Measurements from ENCODE around the gene MUC3A.

The MUC3A gene

DNA sequence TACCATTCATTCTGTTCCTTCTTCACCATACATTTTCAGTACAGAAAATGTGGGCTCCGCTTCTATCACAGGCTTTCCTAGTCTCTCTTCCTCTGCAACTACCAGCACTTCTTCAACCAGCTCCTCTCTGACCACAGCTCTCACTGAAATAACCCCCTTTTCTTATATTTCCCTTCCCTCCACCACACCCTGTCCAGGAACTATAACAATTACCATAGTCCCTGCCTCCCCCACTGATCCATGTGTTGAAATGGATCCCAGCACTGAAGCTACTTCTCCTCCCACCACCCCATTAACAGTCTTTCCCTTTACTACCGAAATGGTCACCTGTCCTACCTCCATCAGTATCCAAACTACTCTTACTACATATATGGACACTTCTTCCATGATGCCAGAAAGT is 10.6 kb downstream of the MUC3A start:
- Mint-ChIP-seq H3K9me3 (no peaks in the 10 kb centered on the region), H3K27ac (no peak overlapping the region), H3K36me3 (ENCODE audit: low read depth) (no peaks in the 10 kb centered on the region), H3K27me3 (ENCODE audit: low read depth) (peaks cover 5% of the 10 kb centered on the region), H3K4me1 (ENCODE audit: low read depth) (no peaks in the 10 kb centered on the region), H3K4me3 (no peak overlapping the region)

DNA sequence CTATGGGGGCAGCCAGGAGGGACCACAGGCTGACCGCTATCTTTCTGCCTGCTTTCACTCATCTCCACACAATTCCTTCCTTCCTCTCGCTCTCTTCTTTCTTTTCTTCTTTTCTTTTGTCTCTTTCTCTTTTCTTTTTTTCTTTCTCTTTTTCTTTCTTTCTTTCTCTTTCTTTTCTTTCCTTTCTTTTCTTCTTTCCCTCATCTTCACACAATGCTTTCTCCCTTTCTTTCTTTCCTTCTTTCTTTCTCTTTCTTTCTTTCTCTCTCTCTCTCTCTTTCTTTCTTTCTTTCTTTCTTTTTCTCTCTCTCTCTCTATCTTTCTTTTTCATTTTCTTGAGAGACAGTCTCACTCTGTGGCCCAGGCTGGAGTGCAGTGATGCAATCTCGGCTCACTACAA is 13.2 kb downstream of the MUC3A start:
- Mint-ChIP-seq H3K27ac (no peak overlapping the region), H3K36me3 (ENCODE audit: low read depth) (no peaks in the 10 kb centered on the region), H3K4me1 (ENCODE audit: low read depth) (peaks cover 4% of the 10 kb centered on the region), H3K27me3 (ENCODE audit: low read depth) (peaks cover 26% of the 10 kb centered on the region), H3K9me3 (no peaks in the 10 kb centered on the region), H3K4me3 (no peak overlapping the region)

GRCh38 chr7:100963386-100963785 is 14.1 kb downstream of the MUC3A start:
- H3K4me3 Mint-ChIP-seq, result no peak overlapping the region
- no peaks in the 10 kb centered on the region for H3K9me3 Mint-ChIP-seq
- no peak overlapping the region for H3K27ac Mint-ChIP-seq
- peaks cover 4% of the 10 kb centered on the region for H3K4me1 Mint-ChIP-seq (ENCODE audit: low read depth)
- H3K36me3 Mint-ChIP-seq (ENCODE audit: low read depth), result no peaks in the 10 kb centered on the region
- peaks cover 34% of the 10 kb centered on the region for H3K27me3 Mint-ChIP-seq (ENCODE audit: low read depth)

DNA sequence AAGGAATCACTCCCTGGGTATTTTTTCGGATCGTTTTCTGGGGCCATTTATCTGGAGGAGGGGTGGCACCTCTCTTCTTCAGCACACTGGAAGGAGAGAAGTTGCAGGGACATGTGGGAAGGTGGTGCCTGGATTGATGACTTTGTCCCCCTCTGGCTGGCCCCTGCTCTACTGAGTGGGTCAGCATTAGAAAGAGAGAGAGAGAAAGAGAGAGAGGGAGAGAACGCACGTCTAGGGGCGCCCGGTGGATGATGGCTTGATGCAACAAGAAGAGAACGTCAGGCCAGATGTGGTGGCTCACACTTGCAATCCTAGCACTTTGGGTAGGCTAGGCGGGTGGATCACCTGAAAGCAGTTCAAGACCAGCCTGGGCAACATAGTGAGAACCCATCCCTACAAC is 14.5 kb downstream of the MUC3A start:
- Mint-ChIP-seq H3K4me1 (ENCODE audit: low read depth) (peaks cover 4% of the 10 kb centered on the region), H3K9me3 (no peaks in the 10 kb centered on the region), H3K27me3 (ENCODE audit: low read depth) (peaks cover 38% of the 10 kb centered on the region), H3K36me3 (ENCODE audit: low read depth) (no peaks in the 10 kb centered on the region), H3K4me3 (no peak overlapping the region), H3K27ac (no peak overlapping the region)

GRCh38 chr7:100964630-100965029 is 15.3 kb downstream of the MUC3A start:
- H3K27me3 Mint-ChIP-seq (ENCODE audit: low read depth), result peaks cover 38% of the 10 kb centered on the region
- no peak overlapping the region for H3K27ac Mint-ChIP-seq
- peaks cover 4% of the 10 kb centered on the region for H3K4me1 Mint-ChIP-seq (ENCODE audit: low read depth)
- no peaks in the 10 kb centered on the region for H3K9me3 Mint-ChIP-seq
- H3K36me3 Mint-ChIP-seq (ENCODE audit: low read depth), result no peaks in the 10 kb centered on the region
- H3K4me3 Mint-ChIP-seq, result no peak overlapping the region

DNA sequence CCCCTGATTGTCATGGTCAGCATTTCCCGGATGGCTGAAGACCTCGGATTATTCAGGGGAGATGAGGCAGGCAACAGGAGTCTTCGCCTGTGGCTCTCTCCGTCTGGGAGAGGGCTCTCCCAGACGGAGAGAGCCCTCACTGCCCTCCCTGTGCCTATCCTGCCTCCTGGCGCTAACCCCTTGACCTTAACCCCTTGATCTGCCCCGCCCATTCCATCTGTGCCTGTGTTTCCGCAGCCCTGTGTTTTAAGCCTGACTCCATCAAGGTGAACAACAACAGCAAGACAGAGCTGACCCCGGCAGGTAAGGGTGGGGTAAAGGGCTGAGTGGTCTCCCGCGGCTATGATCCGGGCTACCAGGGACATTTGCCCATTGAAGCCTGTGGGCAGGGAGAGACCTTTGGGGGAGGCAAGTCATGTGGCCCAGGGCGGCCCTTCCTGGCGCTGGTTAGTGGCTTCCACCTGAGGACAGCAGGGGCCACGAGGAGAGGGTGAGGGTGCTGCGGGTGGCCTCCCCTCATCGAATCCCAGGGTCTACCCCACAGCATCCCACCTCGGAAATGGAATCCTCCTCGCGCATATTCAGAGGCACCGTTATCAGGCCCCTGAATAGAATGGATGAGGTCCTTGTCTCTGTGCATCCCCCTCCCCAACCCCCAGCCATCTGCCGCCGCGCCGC is 15.8 kb downstream of the MUC3A start:
- Mint-ChIP-seq H3K36me3 (ENCODE audit: low read depth) (no peaks in the 10 kb centered on the region), H3K27me3 (ENCODE audit: low read depth) (peaks cover 38% of the 10 kb centered on the region), H3K27ac (no peak overlapping the region), H3K4me3 (peak overlapping the region; percentile 77), H3K4me1 (ENCODE audit: low read depth) (peaks cover 4% of the 10 kb centered on the region), H3K9me3 (no peaks in the 10 kb centered on the region)

DNA sequence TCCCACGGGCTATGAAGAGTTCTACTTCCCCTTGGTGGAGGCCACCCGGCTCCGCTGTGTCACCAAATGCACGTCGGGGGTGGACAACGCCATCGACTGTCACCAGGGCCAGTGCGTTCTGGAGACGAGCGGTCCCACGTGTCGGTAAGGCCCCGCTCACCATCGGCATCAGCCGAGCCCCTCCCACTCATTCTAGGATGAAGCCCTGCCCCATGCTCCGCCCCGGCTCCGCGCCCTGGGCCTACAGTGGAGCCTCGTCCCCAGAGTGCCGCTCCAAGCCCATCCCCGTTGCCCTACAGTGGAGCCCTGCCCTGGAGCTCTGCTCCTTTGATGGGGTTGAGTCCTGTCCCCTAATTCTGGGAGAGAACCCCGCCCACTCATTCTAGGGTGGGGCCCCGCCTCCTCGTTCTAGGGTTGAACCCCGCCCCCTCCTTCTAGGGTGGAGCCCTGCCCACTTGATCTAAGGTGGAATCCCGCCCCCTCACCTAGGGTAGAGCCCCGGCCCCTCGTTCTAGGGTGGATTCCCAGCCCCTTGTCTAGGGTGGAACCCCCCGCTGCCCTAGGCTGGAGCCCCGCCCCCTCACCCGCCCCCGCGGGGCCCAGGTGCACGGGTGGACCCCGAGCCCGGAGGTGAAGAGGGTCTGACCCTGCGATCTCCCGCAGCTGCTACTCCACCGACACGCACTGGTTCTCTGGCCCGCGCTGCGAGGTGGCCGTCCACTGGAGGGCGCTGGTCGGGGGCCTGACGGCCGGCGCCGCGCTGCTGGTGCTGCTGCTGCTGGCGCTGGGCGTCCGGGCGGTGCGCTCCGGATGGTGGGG is 16.6 kb downstream of the MUC3A start:
- H3K4me1 Mint-ChIP-seq (ENCODE audit: low read depth), result peaks cover 4% of the 10 kb centered on the region
- H3K36me3 Mint-ChIP-seq (ENCODE audit: low read depth), result no peaks in the 10 kb centered on the region
- H3K27ac Mint-ChIP-seq, result no peak overlapping the region
- H3K27me3 Mint-ChIP-seq (ENCODE audit: low read depth), result peaks cover 38% of the 10 kb centered on the region
- no peaks in the 10 kb centered on the region for H3K9me3 Mint-ChIP-seq
- peak overlapping the region; percentile 77 for H3K4me3 Mint-ChIP-seq

DNA sequence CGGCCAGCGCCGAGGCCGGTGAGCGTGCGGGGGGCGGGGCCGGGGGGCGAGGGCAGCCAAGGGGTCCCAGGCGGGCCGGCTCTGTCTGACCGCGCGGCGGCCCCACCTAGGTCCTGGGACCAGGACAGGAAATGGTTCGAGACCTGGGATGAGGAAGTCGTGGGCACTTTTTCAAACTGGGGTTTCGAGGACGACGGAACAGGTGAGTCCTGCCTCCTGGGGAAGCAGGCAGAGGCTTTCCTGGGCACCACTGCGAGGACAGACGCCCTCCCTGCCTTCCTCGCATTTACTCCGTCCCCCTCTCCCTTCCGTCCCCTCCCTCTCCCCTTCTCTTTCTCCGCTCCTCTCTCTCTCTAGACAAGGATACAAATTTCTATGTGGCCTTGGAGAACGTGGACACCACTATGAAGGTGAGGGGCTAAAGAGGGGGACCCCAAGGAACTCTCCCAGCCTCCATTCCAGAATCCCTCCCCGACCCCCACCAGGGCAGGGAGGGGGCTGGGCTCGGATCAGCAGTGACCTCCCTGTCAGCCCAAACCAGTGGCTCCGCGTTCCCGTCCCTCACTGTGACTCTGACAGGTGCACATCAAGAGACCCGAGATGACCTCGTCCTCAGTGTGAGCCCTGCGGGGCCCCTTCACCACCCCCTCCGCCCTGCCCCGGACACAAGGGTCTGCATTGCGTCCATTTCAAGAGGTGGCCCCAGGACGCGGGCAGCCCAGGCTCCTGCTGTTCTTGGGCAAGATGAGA is 17.4 kb downstream of the MUC3A start:
- Mint-ChIP-seq H3K27ac (no peak overlapping the region), H3K4me1 (ENCODE audit: low read depth) (peaks cover 4% of the 10 kb centered on the region), H3K27me3 (ENCODE audit: low read depth) (peaks cover 42% of the 10 kb centered on the region), H3K9me3 (no peaks in the 10 kb centered on the region), H3K4me3 (peak overlapping the region; percentile 23), H3K36me3 (ENCODE audit: low read depth) (no peaks in the 10 kb centered on the region)

GRCh38 chr7:100967292-100967863 is 18.0 kb downstream of the MUC3A start:
- no peaks in the 10 kb centered on the region for H3K36me3 Mint-ChIP-seq (ENCODE audit: low read depth)
- no peak overlapping the region for H3K27ac Mint-ChIP-seq
- peaks cover 45% of the 10 kb centered on the region for H3K27me3 Mint-ChIP-seq (ENCODE audit: low read depth)
- H3K4me1 Mint-ChIP-seq (ENCODE audit: low read depth), result peaks cover 4% of the 10 kb centered on the region
- H3K4me3 Mint-ChIP-seq, result peak overlapping the region; percentile 8
- no peaks in the 10 kb centered on the region for H3K9me3 Mint-ChIP-seq

DNA sequence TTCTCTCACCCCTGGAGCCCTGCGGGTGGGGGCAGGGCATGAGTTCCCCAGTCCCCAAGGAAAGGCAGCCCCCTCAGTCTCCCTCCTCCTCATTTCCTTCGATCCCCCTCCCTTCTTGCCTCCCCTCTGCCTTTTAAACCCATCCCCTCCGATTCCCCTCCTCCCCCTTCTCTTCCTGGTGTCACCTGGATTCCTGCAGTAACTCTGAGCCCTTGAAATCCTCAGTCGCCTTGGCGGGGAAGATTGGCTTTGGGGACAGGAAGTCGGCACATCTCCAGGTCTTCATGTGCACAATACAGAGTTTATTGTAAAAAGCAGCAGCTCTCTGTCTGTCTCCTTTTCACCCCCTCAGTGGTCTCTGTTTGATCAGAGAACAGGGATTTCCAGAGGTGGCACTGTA is 18.7 kb downstream of the MUC3A start:
- Mint-ChIP-seq H3K36me3 (ENCODE audit: low read depth) (no peaks in the 10 kb centered on the region), H3K27me3 (ENCODE audit: low read depth) (peaks cover 45% of the 10 kb centered on the region)

GRCh38 chr7:100968650-100969049 is 19.3 kb downstream of the MUC3A start:
- H3K4me1 Mint-ChIP-seq (ENCODE audit: low read depth), result peaks cover 4% of the 10 kb centered on the region
- no peak overlapping the region for H3K4me3 Mint-ChIP-seq
- H3K36me3 Mint-ChIP-seq (ENCODE audit: low read depth), result no peaks in the 10 kb centered on the region
- H3K9me3 Mint-ChIP-seq, result no peaks in the 10 kb centered on the region
- H3K27ac Mint-ChIP-seq, result no peak overlapping the region
- H3K27me3 Mint-ChIP-seq (ENCODE audit: low read depth), result peaks cover 44% of the 10 kb centered on the region

More for the DNA sequence above, 18.7 kb downstream of the MUC3A start:
- no peaks in the 10 kb centered on the region for H3K9me3 Mint-ChIP-seq
- H3K4me3 Mint-ChIP-seq, result no peak overlapping the region
- H3K4me1 Mint-ChIP-seq (ENCODE audit: low read depth), result peaks cover 4% of the 10 kb centered on the region
- H3K27ac Mint-ChIP-seq, result no peak overlapping the region

DNA sequence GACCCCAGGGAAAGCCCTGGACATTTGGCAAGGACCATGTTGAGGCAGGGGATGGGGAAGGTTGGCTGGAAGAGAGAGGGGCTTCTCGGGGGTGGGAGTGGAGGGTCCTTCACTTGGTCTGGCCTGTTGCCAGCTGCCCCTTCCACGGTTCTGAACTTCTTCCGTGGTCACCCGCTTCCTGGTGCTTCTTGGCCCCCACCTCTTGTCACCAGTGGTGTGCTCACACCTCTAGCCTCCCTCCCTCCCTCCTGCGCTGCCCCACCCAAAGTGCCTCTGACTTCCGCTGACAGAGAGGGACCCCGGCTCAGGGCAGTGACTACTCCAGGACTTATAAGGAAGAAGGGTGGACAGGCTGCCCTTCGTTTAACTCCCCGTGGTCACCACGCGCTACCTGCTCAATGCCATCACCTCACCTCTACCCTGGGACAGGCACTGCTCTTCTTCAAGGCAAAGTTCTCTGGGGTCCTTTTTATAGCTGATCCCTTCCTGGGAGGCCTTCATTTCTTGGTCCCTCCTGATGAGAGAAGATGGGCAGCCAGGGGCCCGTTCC is 19.8 kb downstream of the MUC3A start, which contains the start of gene MUC12:
Gene MUC12 (plus strand): TSS at position 500 of the 550 bp plus-strand sequence. CDS start 58 bp downstream, outside the sequence.
- Mint-ChIP-seq H3K27me3 (ENCODE audit: low read depth) (peaks cover 41% of the 10 kb centered on the region), H3K4me3 (no peak within 1 kb of the TSS), H3K4me1 (ENCODE audit: low read depth) (peaks cover 4% of the 10 kb centered on the region)

GRCh38 chr7:100971111-100972001 is 22.0 kb downstream of the MUC3A start:
- Mint-ChIP-seq H3K27me3 (ENCODE audit: low read depth) (peaks cover 30% of the 10 kb centered on the region), H3K4me3 (no peak overlapping the region), H3K27ac (no peak overlapping the region), H3K9me3 (no peaks in the 10 kb centered on the region), H3K36me3 (ENCODE audit: low read depth) (no peaks in the 10 kb centered on the region), H3K4me1 (ENCODE audit: low read depth) (peaks cover 1% of the 10 kb centered on the region)

More for the DNA sequence above, 19.8 kb downstream of the MUC3A start, which contains the start of gene MUC12:
- Mint-ChIP-seq H3K36me3 (ENCODE audit: low read depth) (no peaks in the 10 kb centered on the region), H3K27ac (no peak within 1 kb of the TSS), H3K9me3 (no peaks in the 10 kb centered on the region)
